Natural killer cell (primary cell): Measurements from ENCODE around the gene ARSG. TPM values are rescaled to one million over a fixed set of nuclear protein-coding genes. Genes with fewer than 3 reads are reported as not detected.
A peak's percentile ranks its signal among the peaks of the same experiment; 100 is the strongest.

ENCODE experiments used
- ATAC-seq, 3 donors: fragments of 150-1000 bp in 2 of 3; fragments of 200-7000 bp in 1 of 3; cut with Tn5 transposase; 1 replicate in 1 of 3; 2 replicates in 2 of 3; pipeline ENCODE4 v1.10.0; 2021; ENCODE audit warnings: mild to moderate bottlenecking in 2 of 3, moderate library complexity in 2 of 3
- DNase-seq, 2 donors: peaks; one replicate each; pipeline versions ENCODE4 v3.0.0 to v3.0.0-alpha.2; 2013 to 2021; ENCODE audit warnings: mixed read lengths in 1 of 2
- H3K27ac ChIP-seq: one replicate; pipeline ENCODE4 v1.5.1; 2013; ENCODE audit warnings: mild to moderate bottlenecking, low read length
- H3K27me3 ChIP-seq: one replicate; pipeline ENCODE4 v1.6.1; 2013; ENCODE audit warnings: low read length; ENCODE audit not compliant: control insufficient read depth, insufficient read depth
- H3K36me3 ChIP-seq: one replicate; pipeline ENCODE4 v1.6.1; 2013; ENCODE audit warnings: low read length; ENCODE audit not compliant: control insufficient read depth, insufficient read depth
- H3K4me1 ChIP-seq: one replicate; pipeline ENCODE4 v1.6.1; 2013; ENCODE audit warnings: low read length; ENCODE audit not compliant: control insufficient read depth, insufficient read depth
- H3K4me3 ChIP-seq: one replicate; pipeline ENCODE4 v1.5.1; 2013; ENCODE audit warnings: low read length
- H3K9me3 ChIP-seq: one replicate; pipeline ENCODE4 v1.6.1; 2013; ENCODE audit warnings: low read length; ENCODE audit not compliant: control insufficient read depth, insufficient read depth
- H3K27ac Mint-ChIP-seq, 2 donors: one replicate each; pipeline ENCODE4 v1.8.0; 2022; ENCODE audit warnings: mild to moderate bottlenecking in 2 of 2, mixed read lengths in 2 of 2, moderate library complexity in 1 of 2
- H3K27me3 Mint-ChIP-seq, 2 donors: one replicate each; pipeline ENCODE4 v1.8.0; 2022; ENCODE audit warnings: low read depth in 2 of 2, mixed read lengths in 2 of 2
- H3K36me3 Mint-ChIP-seq: one replicate; pipeline ENCODE4 v1.8.0; 2022; ENCODE audit warnings: mixed read lengths
- H3K4me1 Mint-ChIP-seq, 2 donors: one replicate each; pipeline ENCODE4 v1.8.0; 2022; ENCODE audit warnings: mixed read lengths in 2 of 2
- H3K4me3 Mint-ChIP-seq: one replicate; pipeline ENCODE4 v1.8.0; 2022; ENCODE audit warnings: mild to moderate bottlenecking, moderate library complexity, mixed read lengths
- H3K9me3 Mint-ChIP-seq, 2 donors: one replicate each; pipeline ENCODE4 v1.8.0; 2022; ENCODE audit warnings: mixed read lengths in 2 of 2
- CTCF ChIP-seq: fragments of 200-600 bp; IDR thresholded peaks from one replicate; pipeline ENCODE4 v1.8.0; 2022; ENCODE audit warnings: antibody characterized with exemption
- WGBS: methylation state at CpG from one replicate; pipeline ENCODE4 v1.1.7; 2013; ENCODE audit warnings: missing lambda C conversion rate; ENCODE audit not compliant: insufficient coverage; 5-methylcytosine and 5-hydroxymethylcytosine counted together
- intact Hi-C: fragments of 100-400 bp; cut with micrococcal nuclease; formaldehyde crosslinking; loops from one replicate; pipeline ENCODE4 v1.14.2; 2022
- total RNA-seq, 4 donors: library from RNA; stranded (reverse); fragments of 120-200 nt in 1 of 4; gene quantifications; one replicate each; pipeline versions ENCODE4 v1.2.3 to v1.2.4, GENCODE V29; 2013 to 2022

The ARSG gene
- total RNA-seq, 3 donors from 2014 or later (not counting 1 experiment from before 2014, with no cell fraction given): 34.8 to 52.3 (median 39.3) TPM

DNA sequence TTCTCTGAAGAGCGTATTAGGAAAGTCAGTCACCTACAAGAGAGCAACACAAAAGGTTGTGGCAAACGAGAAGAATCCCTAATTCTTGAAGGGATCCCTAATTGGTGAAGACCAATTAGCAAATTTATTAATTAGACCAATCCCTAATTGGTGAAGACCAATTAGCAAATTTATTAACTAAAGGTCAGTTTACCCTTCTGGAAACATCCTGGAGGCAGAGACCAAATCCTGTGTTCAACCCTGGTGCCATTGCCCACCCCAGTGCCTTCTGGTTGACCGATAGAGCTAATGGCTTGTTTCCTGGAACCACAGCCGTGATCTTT lies 91.8 kb downstream of the ARSG start:
- 96% methylated on average over 4 of the region's 4 CpGs for WGBS
- H3K4me1 Mint-ChIP-seq: peaks cover 26 to 29% of the 10 kb centered on the region in 2 donors
- no peak overlapping the region for H3K27ac ChIP-seq

DNA sequence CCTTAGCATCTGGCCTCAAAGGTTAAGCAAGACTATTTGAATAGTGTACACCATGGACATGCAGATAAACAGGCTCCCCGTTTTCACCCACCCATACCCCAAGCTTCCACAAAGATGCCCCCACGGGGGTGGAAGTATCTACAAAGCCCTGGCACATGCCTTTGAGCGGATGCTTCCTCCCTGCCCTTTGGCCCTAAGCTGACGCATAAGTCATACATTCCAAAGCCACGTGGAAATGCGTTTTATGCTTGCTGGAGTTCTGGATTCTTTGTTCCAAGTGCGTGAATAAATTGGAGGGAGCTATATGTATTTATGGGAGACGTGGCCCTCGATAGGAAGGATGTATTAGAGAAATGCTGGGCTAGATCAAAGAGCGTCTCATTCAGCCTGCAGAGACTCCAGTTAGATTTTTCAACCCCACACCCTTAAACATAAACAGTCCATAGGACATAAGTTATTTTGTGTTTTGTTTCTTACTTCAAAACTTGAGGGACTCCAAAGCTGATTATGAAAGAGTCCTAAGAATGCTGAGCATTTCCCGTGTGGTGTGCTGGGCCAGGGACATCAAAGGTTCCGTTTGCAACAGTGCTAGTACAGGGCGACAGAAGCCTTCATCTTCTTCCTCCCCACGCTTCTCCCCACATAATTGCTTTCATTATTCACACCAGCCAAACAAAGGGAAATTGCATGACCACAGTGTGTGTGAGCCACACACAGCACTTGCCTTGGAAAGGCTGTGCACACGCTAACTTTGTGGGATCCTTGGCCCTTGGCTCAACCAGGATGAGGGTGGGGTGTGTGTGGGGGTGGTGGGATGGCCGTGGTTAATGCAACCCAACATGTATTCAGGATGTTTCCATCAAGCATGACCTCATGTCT lies 92.4 kb downstream of the ARSG start:
- Histone ChIP-seq H3K27me3 (no peaks in the 10 kb centered on the region), H3K36me3 (no peaks in the 10 kb centered on the region), H3K27ac (no peak overlapping the region), H3K4me1 (peaks cover 17% of the 10 kb centered on the region), H3K9me3 (no peaks in the 10 kb centered on the region), H3K4me3 (no peak overlapping the region)
- intact Hi-C loops: no loop called here
- ATAC-seq (peak; percentile 47 to 80 (median 68)), DNase-seq (peak in 1 of 2 donors; percentile 53)
- Mint-ChIP-seq H3K4me3 (peak overlapping the region; percentile 75), H3K36me3 (no peaks in the 10 kb centered on the region), H3K4me1 (peaks cover 26 to 29% of the 10 kb centered on the region in 2 donors), H3K9me3 (no peaks in the 10 kb centered on the region), H3K27ac (peak overlapping the region; percentile 79 to 80), H3K27me3 (no peaks in the 10 kb centered on the region)
- no peak for TF ChIP-seq CTCF
- 60% methylated on average over 13 of the region's 16 CpGs for WGBS

More for the DNA sequence above, 91.8 kb downstream of the ARSG start:
- H3K27me3 Mint-ChIP-seq: no peaks in the 10 kb centered on the region
- no peak for DNase-seq
- no peaks in the 10 kb centered on the region for H3K36me3 Mint-ChIP-seq
- intact Hi-C loops: no loop called here
- peak overlapping the region in 1 of 2 donors; percentile 79 for H3K27ac Mint-ChIP-seq
- Histone ChIP-seq H3K4me1 (peaks cover 17% of the 10 kb centered on the region), H3K36me3 (no peaks in the 10 kb centered on the region), H3K4me3 (no peak overlapping the region), H3K27me3 (no peaks in the 10 kb centered on the region), H3K9me3 (no peaks in the 10 kb centered on the region)
- TF ChIP-seq CTCF: no peak
- no peaks in the 10 kb centered on the region for H3K9me3 Mint-ChIP-seq
- no peak overlapping the region for H3K4me3 Mint-ChIP-seq
- no peak for ATAC-seq

GRCh38 chr17:68384471-68384870 lies 93.2 kb downstream of the ARSG start:
- H3K36me3 Mint-ChIP-seq: no peaks in the 10 kb centered on the region
- Histone ChIP-seq H3K9me3 (no peaks in the 10 kb centered on the region), H3K27me3 (no peaks in the 10 kb centered on the region), H3K4me3 (no peak overlapping the region), H3K4me1 (peaks cover 17% of the 10 kb centered on the region), H3K27ac (no peak overlapping the region), H3K36me3 (no peaks in the 10 kb centered on the region)
- H3K4me1 Mint-ChIP-seq: peaks cover 27 to 34% of the 10 kb centered on the region in 2 donors
- H3K9me3 Mint-ChIP-seq: no peaks in the 10 kb centered on the region
- H3K27ac Mint-ChIP-seq: peak overlapping the region; percentile 79 to 80
- no peak for TF ChIP-seq CTCF
- DNase-seq (no peak), ATAC-seq (no peak)
- peak overlapping the region; percentile 75 for H3K4me3 Mint-ChIP-seq
- intact Hi-C loops: no loop called here
- no peaks in the 10 kb centered on the region for H3K27me3 Mint-ChIP-seq
- WGBS: 100% methylated on average over 1 of the region's 1 CpG
